ENCODE data around the gene NCKAP5. TPM values are rescaled to one million over a fixed set of nuclear protein-coding genes. Genes with fewer than 3 reads are reported as not detected.

Gene NCKAP5
- polyA plus RNA-seq, 1 experiment, result 2.1 TPM

GRCh38 chr2:133416736-133417135 is 151.5 kb downstream of the NCKAP5 start:
- TF ChIP-seq CTCF (IDR thresholded peaks at IDR 0.05; ENCODE audit: insufficient read depth, low read depth, low read length), result no peak
- H3K36me3 ChIP-seq (ENCODE audit: control insufficient read depth, insufficient read depth, low read length), result no peaks in the 10 kb centered on the region
- POLR2A ChIA-PET, result no interaction called here
- no peaks in the 10 kb centered on the region for H3K27me3 ChIP-seq (ENCODE audit: control insufficient read depth, insufficient read depth, low read length)
- CTCF ChIA-PET, result interaction anchor here (0.6 to 1.7 kb wide), 2 partner anchors 13 to 427 kb away, joined by 3 to 4 read pairs; no protein-coding TSS in a partner anchor
- H3K4me3 ChIP-seq (ENCODE audit: low read depth, low read length), result no peak overlapping the region
- DNase-seq (ENCODE audit: low read depth), result no peak

- ChIA-PET CTCF (interaction anchor here (1.6 to 1.7 kb wide), 2 partner anchors 15 to 428 kb away, joined by 4 to 5 read pairs; no protein-coding TSS in a partner anchor), POLR2A (no interaction called here)
- no peak for TF ChIP-seq CTCF (IDR thresholded peaks at IDR 0.05; ENCODE audit: insufficient read depth, low read depth, low read length)
- no peaks in the 10 kb centered on the region for H3K36me3 ChIP-seq (ENCODE audit: control insufficient read depth, insufficient read depth, low read length)
- H3K4me3 ChIP-seq (ENCODE audit: low read depth, low read length), result no peak overlapping the region
- no peak for DNase-seq (ENCODE audit: low read depth)
- no peaks in the 10 kb centered on the region for H3K27me3 ChIP-seq (ENCODE audit: control insufficient read depth, insufficient read depth, low read length)
Observed at GRCh38 chr2:133416146-133416545, 152.1 kb downstream of the NCKAP5 start.

GRCh38 chr2:133415210-133415876 is 152.9 kb downstream of the NCKAP5 start:
- Histone ChIP-seq H3K36me3 (ENCODE audit: control insufficient read depth, insufficient read depth, low read length) (no peaks in the 10 kb centered on the region), H3K27me3 (ENCODE audit: control insufficient read depth, insufficient read depth, low read length) (no peaks in the 10 kb centered on the region), H3K4me3 (ENCODE audit: low read depth, low read length) (no peak overlapping the region)
- DNase-seq (ENCODE audit: low read depth), result no peak
- CTCF ChIA-PET, result interaction anchor here (1.6 kb wide), 1 partner anchor 14 kb away, joined by 5 read pairs; no protein-coding TSS in a partner anchor
- no peak for TF ChIP-seq CTCF (IDR thresholded peaks at IDR 0.05; ENCODE audit: insufficient read depth, low read depth, low read length)
- POLR2A ChIA-PET, result no interaction called here

GRCh38 chr2:133414486-133415209 is 153.6 kb downstream of the NCKAP5 start:
- POLR2A ChIA-PET, result no interaction called here
- TF ChIP-seq CTCF (IDR thresholded peaks at IDR 0.05; ENCODE audit: insufficient read depth, low read depth, low read length), result no peak
- Histone ChIP-seq H3K27me3 (ENCODE audit: control insufficient read depth, insufficient read depth, low read length) (no peaks in the 10 kb centered on the region), H3K4me3 (ENCODE audit: low read depth, low read length) (no peak overlapping the region), H3K36me3 (ENCODE audit: control insufficient read depth, insufficient read depth, low read length) (no peaks in the 10 kb centered on the region)
- CTCF ChIA-PET, result interaction anchor here (1.6 kb wide), 1 partner anchor 13 kb away, joined by 5 read pairs; no protein-coding TSS in a partner anchor
- DNase-seq (ENCODE audit: low read depth), result no peak

GRCh38 chr2:133413863-133414262 is 154.4 kb downstream of the NCKAP5 start:
- ChIA-PET POLR2A (no interaction called here), CTCF (no interaction called here)
- TF ChIP-seq CTCF (IDR thresholded peaks at IDR 0.05; ENCODE audit: insufficient read depth, low read depth, low read length), result no peak
- Histone ChIP-seq H3K27me3 (ENCODE audit: control insufficient read depth, insufficient read depth, low read length) (no peaks in the 10 kb centered on the region), H3K36me3 (ENCODE audit: control insufficient read depth, insufficient read depth, low read length) (no peaks in the 10 kb centered on the region), H3K4me3 (ENCODE audit: low read depth, low read length) (no peak overlapping the region)
- no peak for DNase-seq (ENCODE audit: low read depth)
